HAP-1 (cell line): ENCODE results near the gene CD63.

ENCODE experiments used
- DNase-seq, 2 experiments: peaks; one replicate each; pipeline ENCODE4 v3.0.0-alpha.2; 2016 to 2020; ENCODE audit warnings: low spot score in 2 of 2
- H3K27me3 ChIP-seq: fragments of 250-450 bp; sonication (Bioruptor Pico); 2 replicates; pipeline ENCODE4 v1.5.1; 2020; ENCODE audit warnings: low read depth, mild to moderate bottlenecking, moderate library complexity
- H3K36me3 ChIP-seq: fragments of 250-450 bp; sonication (Bioruptor Pico); replicated peaks from 2 replicates; pipeline ENCODE4 v1.5.1; 2020; ENCODE audit warnings: mild to moderate bottlenecking
- H3K4me1 ChIP-seq: fragments of 250-450 bp; sonication (Bioruptor Pico); 2 replicates; pipeline ENCODE4 v1.5.1; 2020; ENCODE audit warnings: mild to moderate bottlenecking
- H3K4me3 ChIP-seq: fragments of 250-450 bp; sonication (Bioruptor Pico); 2 replicates; pipeline ENCODE4 v1.5.1; 2020; ENCODE audit warnings: mild to moderate bottlenecking, moderate library complexity
- H3K9me3 ChIP-seq: fragments of 250-450 bp; sonication (Bioruptor Pico); 2 replicates; pipeline ENCODE4 v1.5.1; 2020; ENCODE audit warnings: mild to moderate bottlenecking, moderate library complexity
- in situ Hi-C: fragments of 300-500 bp; cut with MboI; formaldehyde crosslinking; loops from 3 replicates; pipeline ENCODE4 v1.14.3; 2020; ENCODE audit warnings: low sequenced_read_pairs, inconsistent platforms, mixed read lengths

CD63 gene

GRCh38 chr12:55700255-55701018 lies 28.4 kb downstream of the CD63 start:
- in situ Hi-C loops: no loop called here
- no peaks in the 10 kb centered on the region for H3K9me3 ChIP-seq
- H3K4me3 ChIP-seq: no peak overlapping the region
- no peaks in the 10 kb centered on the region for H3K4me1 ChIP-seq
- no peaks in the 10 kb centered on the region for H3K36me3 ChIP-seq
- DNase-seq: no peak
- H3K27me3 ChIP-seq: no peaks in the 10 kb centered on the region

- in situ Hi-C loops: no loop called here
- Histone ChIP-seq H3K4me1 (no peaks in the 10 kb centered on the region), H3K36me3 (no peaks in the 10 kb centered on the region), H3K4me3 (no peak overlapping the region), H3K27me3 (no peaks in the 10 kb centered on the region), H3K9me3 (no peaks in the 10 kb centered on the region)
- no peak for DNase-seq
These were observed 29.2 kb downstream of the CD63 start for GRCh38 chr12:55699471-55700055.

- H3K36me3 ChIP-seq: no peaks in the 10 kb centered on the region
- H3K9me3 ChIP-seq: no peaks in the 10 kb centered on the region
- no peaks in the 10 kb centered on the region for H3K4me1 ChIP-seq
- no peak overlapping the region for H3K4me3 ChIP-seq
- DNase-seq: no peak
- in situ Hi-C loops: no loop called here
- H3K27me3 ChIP-seq: no peaks in the 10 kb centered on the region
These were observed 29.8 kb downstream of the CD63 start for GRCh38 chr12:55698965-55699364.

- H3K36me3 ChIP-seq: no peaks in the 10 kb centered on the region
- no peak for DNase-seq
- no peak overlapping the region for H3K4me3 ChIP-seq
- H3K4me1 ChIP-seq: no peaks in the 10 kb centered on the region
- no peaks in the 10 kb centered on the region for H3K27me3 ChIP-seq
- no peaks in the 10 kb centered on the region for H3K9me3 ChIP-seq
- in situ Hi-C loops: no loop called here
These were observed 30.4 kb downstream of the CD63 start for GRCh38 chr12:55698241-55698955.

GRCh38 chr12:55697686-55698085 lies 31.1 kb downstream of the CD63 start:
- no peaks in the 10 kb centered on the region for H3K4me1 ChIP-seq
- no peak for DNase-seq
- H3K9me3 ChIP-seq: no peaks in the 10 kb centered on the region
- no peak overlapping the region for H3K4me3 ChIP-seq
- in situ Hi-C loops: no loop called here
- no peaks in the 10 kb centered on the region for H3K36me3 ChIP-seq
- H3K27me3 ChIP-seq: no peaks in the 10 kb centered on the region

GRCh38 chr12:55696796-55697462 lies 31.9 kb downstream of the CD63 start:
- in situ Hi-C loops: no loop called here
- Histone ChIP-seq H3K27me3 (no peaks in the 10 kb centered on the region), H3K4me1 (no peaks in the 10 kb centered on the region), H3K36me3 (no peaks in the 10 kb centered on the region), H3K9me3 (no peaks in the 10 kb centered on the region), H3K4me3 (no peak overlapping the region)
- DNase-seq: no peak

- DNase-seq: no peak
- H3K9me3 ChIP-seq: no peaks in the 10 kb centered on the region
- in situ Hi-C loops: no loop called here
- H3K4me3 ChIP-seq: no peak overlapping the region
- no peaks in the 10 kb centered on the region for H3K4me1 ChIP-seq
- no peaks in the 10 kb centered on the region for H3K27me3 ChIP-seq
- no peaks in the 10 kb centered on the region for H3K36me3 ChIP-seq
These were observed 32.7 kb downstream of the CD63 start for GRCh38 chr12:55696141-55696540.

- no peaks in the 10 kb centered on the region for H3K36me3 ChIP-seq
- H3K4me1 ChIP-seq: no peaks in the 10 kb centered on the region
- H3K4me3 ChIP-seq: no peak overlapping the region
These were observed 33.5 kb downstream of the CD63 start for GRCh38 chr12:55695349-55695748.

GRCh38 chr12:55694651-55695050 lies 34.2 kb downstream of the CD63 start:
- Histone ChIP-seq H3K9me3 (no peaks in the 10 kb centered on the region), H3K36me3 (no peaks in the 10 kb centered on the region), H3K27me3 (no peaks in the 10 kb centered on the region), H3K4me1 (no peaks in the 10 kb centered on the region), H3K4me3 (no peak overlapping the region)
- in situ Hi-C loops: no loop called here
- DNase-seq: no peak

More at GRCh38 chr12:55695349-55695748, 33.5 kb downstream of the CD63 start:
- no peak for DNase-seq
- in situ Hi-C loops: no loop called here
- no peaks in the 10 kb centered on the region for H3K9me3 ChIP-seq
- H3K27me3 ChIP-seq: no peaks in the 10 kb centered on the region

GRCh38 chr12:55694188-55694515 lies 34.7 kb downstream of the CD63 start:
- no peaks in the 10 kb centered on the region for H3K36me3 ChIP-seq
- H3K4me3 ChIP-seq: no peak overlapping the region
- no peaks in the 10 kb centered on the region for H3K9me3 ChIP-seq
- no peaks in the 10 kb centered on the region for H3K27me3 ChIP-seq
- H3K4me1 ChIP-seq: no peaks in the 10 kb centered on the region
- no peak for DNase-seq
- in situ Hi-C loops: no loop called here

GRCh38 chr12:55693323-55694187 lies 35.3 kb downstream of the CD63 start:
- in situ Hi-C loops: no loop called here
- Histone ChIP-seq H3K9me3 (no peaks in the 10 kb centered on the region), H3K4me1 (no peaks in the 10 kb centered on the region), H3K4me3 (no peak overlapping the region), H3K27me3 (no peaks in the 10 kb centered on the region), H3K36me3 (no peaks in the 10 kb centered on the region)
- no peak for DNase-seq

- no peaks in the 10 kb centered on the region for H3K36me3 ChIP-seq
- in situ Hi-C loops: no loop called here
- H3K9me3 ChIP-seq: no peaks in the 10 kb centered on the region
- no peak for DNase-seq
- H3K27me3 ChIP-seq: no peaks in the 10 kb centered on the region
- H3K4me1 ChIP-seq: no peaks in the 10 kb centered on the region
- H3K4me3 ChIP-seq: no peak overlapping the region
These were observed 36.0 kb downstream of the CD63 start for GRCh38 chr12:55692631-55693322.
